NB4 (cell line): ENCODE results near the gene TSPAN2.

Experiments
- MYC ChIP-seq: IDR thresholded peaks from 2 replicates; pipeline ENCODE4 v1.6.1; 2011; ENCODE audit warnings: low read depth, low read length
- POLR2A ChIP-seq: IDR thresholded peaks from 2 replicates; pipeline ENCODE4 v1.6.1; 2011; ENCODE audit warnings: mild to moderate bottlenecking; ENCODE audit not compliant: insufficient read length; ENCODE audit errors: extremely low read depth
- TF ChIP-seq, protein P1 (sequence below): IDR thresholded peaks from one replicate; pipeline ENCODE4 v1.5.1; 2012; ENCODE audit warnings: low read depth, low read length
- TF ChIP-seq, protein P2 (sequence below): IDR thresholded peaks from 2 replicates; pipeline ENCODE4 v1.6.1; 2011; ENCODE audit warnings: low read depth, low read length

DNA sequence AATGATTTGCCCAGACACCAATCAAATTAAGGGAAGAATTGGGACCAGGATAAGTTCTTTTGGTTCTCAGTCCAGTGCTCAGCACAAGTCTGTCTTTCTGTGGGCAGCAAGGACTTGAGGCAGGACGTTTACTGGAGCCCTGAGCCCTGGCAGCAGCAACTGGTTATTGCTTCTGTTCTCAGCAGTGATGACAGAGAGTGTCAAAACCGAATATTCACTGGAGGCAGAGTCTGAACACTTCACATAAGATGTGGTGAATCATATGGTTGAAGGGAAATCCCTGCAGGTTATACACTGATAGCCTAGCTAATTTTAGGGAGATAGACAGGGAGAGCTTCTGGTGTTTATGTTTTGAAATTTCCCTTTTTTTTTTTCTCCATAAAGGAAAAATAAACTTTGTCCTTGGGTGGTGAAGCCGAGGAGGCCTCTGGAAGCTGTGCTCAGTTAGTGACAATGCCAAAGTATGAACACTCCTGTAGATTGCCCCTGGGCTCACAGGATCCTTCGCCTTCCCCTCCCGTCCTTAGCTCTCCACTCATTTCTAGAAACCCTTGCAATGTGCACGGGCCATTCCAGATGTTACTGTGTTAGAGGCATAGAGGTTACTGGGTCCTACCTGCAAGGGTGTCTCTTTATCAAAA lies 26.3 kb upstream of the TSPAN2 start:
- TF ChIP-seq, protein P1, sequence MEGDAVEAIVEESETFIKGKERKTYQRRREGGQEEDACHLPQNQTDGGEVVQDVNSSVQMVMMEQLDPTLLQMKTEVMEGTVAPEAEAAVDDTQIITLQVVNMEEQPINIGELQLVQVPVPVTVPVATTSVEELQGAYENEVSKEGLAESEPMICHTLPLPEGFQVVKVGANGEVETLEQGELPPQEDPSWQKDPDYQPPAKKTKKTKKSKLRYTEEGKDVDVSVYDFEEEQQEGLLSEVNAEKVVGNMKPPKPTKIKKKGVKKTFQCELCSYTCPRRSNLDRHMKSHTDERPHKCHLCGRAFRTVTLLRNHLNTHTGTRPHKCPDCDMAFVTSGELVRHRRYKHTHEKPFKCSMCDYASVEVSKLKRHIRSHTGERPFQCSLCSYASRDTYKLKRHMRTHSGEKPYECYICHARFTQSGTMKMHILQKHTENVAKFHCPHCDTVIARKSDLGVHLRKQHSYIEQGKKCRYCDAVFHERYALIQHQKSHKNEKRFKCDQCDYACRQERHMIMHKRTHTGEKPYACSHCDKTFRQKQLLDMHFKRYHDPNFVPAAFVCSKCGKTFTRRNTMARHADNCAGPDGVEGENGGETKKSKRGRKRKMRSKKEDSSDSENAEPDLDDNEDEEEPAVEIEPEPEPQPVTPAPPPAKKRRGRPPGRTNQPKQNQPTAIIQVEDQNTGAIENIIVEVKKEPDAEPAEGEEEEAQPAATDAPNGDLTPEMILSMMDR = no peak
- TF ChIP-seq POLR2A (no peak), MYC (no peak)
- TF ChIP-seq, protein P2, sequence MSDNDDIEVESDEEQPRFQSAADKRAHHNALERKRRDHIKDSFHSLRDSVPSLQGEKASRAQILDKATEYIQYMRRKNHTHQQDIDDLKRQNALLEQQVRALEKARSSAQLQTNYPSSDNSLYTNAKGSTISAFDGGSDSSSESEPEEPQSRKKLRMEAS = no peak
